ENCODE measurements around the gene ELF3. TPM values are rescaled to one million over a fixed set of nuclear protein-coding genes. Genes with fewer than 3 reads are reported as not detected.

The ELF3 gene
- total and polyA plus RNA-seq, 2 of the 13 experiments (the other 11 are each of a cell fraction or from before 2014, with no cell fraction given) = 11.5 to 55.1 TPM

DNA sequence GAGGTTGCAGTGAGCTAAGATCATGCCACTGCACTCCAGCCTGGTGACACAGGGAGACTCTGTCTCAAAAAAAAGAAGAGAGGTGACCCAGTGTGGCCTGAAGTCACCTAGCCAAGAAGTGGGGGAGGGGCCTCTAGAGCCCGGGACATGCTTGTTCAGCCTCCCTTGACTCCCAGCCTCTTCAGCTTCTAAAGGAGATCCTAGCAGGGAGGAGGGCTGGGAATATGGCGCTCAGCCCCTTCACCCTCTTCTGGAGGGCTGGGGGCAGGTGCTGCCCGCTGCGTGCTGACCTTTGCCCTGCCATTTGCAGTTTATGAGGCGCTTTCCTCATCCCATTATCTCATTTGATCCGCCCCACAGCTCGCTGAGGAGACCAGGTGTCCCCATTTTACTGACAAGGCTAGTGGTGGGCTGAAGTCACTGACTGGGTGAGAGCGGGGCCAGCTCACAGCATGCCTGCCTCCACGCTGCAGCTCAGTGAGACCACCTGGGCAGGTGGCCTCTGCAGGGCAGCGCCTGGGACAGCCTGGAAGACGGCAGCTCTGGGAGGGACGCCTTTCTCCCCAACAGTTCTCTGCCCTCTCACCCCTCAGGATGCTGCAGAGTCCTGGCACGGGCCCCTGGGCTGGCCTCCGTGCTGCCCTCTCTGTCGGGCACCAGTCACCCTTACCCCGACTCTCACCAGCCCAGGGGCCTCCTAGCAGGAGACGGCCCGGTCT is 7.5 kb downstream of the ELF3 start (continued):
- TF ChIP-seq, protein P1, sequence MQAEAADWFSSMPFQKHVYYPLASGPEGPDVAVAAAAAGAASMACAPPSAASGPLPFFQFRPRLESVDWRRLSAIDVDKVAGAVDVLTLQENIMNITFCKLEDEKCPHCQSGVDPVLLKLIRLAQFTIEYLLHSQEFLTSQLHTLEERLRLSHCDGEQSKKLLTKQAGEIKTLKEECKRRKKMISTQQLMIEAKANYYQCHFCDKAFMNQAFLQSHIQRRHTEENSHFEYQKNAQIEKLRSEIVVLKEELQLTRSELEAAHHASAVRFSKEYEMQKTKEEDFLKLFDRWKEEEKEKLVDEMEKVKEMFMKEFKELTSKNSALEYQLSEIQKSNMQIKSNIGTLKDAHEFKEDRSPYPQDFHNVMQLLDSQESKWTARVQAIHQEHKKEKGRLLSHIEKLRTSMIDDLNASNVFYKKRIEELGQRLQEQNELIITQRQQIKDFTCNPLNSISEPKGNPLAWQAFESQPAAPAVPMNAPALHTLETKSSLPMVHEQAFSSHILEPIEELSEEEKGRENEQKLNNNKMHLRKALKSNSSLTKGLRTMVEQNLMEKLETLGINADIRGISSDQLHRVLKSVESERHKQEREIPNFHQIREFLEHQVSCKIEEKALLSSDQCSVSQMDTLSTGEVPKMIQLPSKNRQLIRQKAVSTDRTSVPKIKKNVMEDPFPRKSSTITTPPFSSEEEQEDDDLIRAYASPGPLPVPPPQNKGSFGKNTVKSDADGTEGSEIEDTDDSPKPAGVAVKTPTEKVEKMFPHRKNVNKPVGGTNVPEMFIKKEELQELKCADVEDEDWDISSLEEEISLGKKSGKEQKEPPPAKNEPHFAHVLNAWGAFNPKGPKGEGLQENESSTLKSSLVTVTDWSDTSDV (CRISPR knock-in tag; IDR thresholded peaks at IDR 0.05) = no peak
- TF ChIP-seq ZBTB20 (CRISPR knock-in tag; IDR thresholded peaks at IDR 0.05; ENCODE audit: borderline replicate concordance, low read depth) (no peak), RAD21 (CRISPR knock-in tag; IDR thresholded peaks at IDR 0.05) (no peak), HOXA3 (CRISPR knock-in tag; IDR thresholded peaks at IDR 0.05) (no peak), ZBTB8A (CRISPR knock-in tag; IDR thresholded peaks at IDR 0.05; ENCODE audit: borderline replicate concordance, low read depth) (no peak), CENPX (CRISPR knock-in tag; IDR thresholded peaks at IDR 0.05) (no peak)
- TF ChIP-seq, protein P2, sequence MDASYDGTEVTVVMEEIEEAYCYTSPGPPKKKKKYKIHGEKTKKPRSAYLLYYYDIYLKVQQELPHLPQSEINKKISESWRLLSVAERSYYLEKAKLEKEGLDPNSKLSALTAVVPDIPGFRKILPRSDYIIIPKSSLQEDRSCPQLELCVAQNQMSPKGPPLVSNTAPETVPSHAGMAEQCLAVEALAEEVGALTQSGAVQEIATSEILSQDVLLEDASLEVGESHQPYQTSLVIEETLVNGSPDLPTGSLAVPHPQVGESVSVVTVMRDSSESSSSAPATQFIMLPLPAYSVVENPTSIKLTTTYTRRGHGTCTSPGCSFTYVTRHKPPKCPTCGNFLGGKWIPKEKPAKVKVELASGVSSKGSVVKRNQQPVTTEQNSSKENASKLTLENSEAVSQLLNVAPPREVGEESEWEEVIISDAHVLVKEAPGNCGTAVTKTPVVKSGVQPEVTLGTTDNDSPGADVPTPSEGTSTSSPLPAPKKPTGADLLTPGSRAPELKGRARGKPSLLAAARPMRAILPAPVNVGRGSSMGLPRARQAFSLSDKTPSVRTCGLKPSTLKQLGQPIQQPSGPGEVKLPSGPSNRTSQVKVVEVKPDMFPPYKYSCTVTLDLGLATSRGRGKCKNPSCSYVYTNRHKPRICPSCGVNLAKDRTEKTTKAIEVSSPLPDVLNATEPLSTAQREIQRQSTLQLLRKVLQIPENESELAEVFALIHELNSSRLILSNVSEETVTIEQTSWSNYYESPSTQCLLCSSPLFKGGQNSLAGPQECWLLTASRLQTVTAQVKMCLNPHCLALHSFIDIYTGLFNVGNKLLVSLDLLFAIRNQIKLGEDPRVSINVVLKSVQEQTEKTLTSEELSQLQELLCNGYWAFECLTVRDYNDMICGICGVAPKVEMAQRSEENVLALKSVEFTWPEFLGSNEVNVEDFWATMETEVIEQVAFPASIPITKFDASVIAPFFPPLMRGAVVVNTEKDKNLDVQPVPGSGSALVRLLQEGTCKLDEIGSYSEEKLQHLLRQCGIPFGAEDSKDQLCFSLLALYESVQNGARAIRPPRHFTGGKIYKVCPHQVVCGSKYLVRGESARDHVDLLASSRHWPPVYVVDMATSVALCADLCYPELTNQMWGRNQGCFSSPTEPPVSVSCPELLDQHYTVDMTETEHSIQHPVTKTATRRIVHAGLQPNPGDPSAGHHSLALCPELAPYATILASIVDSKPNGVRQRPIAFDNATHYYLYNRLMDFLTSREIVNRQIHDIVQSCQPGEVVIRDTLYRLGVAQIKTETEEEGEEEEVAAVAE (CRISPR knock-in tag; IDR thresholded peaks at IDR 0.05; ENCODE audit: borderline replicate concordance) = no peak
